Measurements from ENCODE around the gene OTOL1. TPM values are rescaled to one million over a fixed set of nuclear protein-coding genes. Genes with fewer than 3 reads are reported as not detected.

The OTOL1 gene
- not detected in 2 replicates for polyA plus RNA-seq (2011; rRNA removed)
- polyA minus RNA-seq (2011; rRNA and poly(A)+ RNA removed), result not detected in 2 replicates

- Histone ChIP-seq H3K27me3 (ENCODE audit: control insufficient read depth, insufficient read depth, low read length) (no peaks in the 10 kb centered on the region), H3K27ac (ENCODE audit: low read depth, low read length) (no peak within 1 kb of the TSS), H3K9me3 (ENCODE audit: control insufficient read depth, insufficient read depth, low read length) (no peaks in the 10 kb centered on the region), H3K4me3 (ENCODE audit: low read depth, low read length) (no peak within 1 kb of the TSS)
- TF ChIP-seq, protein P1, sequence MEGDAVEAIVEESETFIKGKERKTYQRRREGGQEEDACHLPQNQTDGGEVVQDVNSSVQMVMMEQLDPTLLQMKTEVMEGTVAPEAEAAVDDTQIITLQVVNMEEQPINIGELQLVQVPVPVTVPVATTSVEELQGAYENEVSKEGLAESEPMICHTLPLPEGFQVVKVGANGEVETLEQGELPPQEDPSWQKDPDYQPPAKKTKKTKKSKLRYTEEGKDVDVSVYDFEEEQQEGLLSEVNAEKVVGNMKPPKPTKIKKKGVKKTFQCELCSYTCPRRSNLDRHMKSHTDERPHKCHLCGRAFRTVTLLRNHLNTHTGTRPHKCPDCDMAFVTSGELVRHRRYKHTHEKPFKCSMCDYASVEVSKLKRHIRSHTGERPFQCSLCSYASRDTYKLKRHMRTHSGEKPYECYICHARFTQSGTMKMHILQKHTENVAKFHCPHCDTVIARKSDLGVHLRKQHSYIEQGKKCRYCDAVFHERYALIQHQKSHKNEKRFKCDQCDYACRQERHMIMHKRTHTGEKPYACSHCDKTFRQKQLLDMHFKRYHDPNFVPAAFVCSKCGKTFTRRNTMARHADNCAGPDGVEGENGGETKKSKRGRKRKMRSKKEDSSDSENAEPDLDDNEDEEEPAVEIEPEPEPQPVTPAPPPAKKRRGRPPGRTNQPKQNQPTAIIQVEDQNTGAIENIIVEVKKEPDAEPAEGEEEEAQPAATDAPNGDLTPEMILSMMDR (IDR thresholded peaks at IDR 0.05; ENCODE audit: low read depth, low read length), result no peak
- POLR2A ChIA-PET, result no interaction called here
- no peak for DNase-seq (ENCODE audit: low read depth, low spot score)
- CTCF ChIA-PET, result no interaction called here
These were observed at the start of gene OTOL1 for GRCh38 chr3:161496508-161496907. OTOL1 (plus strand) TSS chr3:161496808; CDS start chr3:161496808, 0 bp downstream.

DNA sequence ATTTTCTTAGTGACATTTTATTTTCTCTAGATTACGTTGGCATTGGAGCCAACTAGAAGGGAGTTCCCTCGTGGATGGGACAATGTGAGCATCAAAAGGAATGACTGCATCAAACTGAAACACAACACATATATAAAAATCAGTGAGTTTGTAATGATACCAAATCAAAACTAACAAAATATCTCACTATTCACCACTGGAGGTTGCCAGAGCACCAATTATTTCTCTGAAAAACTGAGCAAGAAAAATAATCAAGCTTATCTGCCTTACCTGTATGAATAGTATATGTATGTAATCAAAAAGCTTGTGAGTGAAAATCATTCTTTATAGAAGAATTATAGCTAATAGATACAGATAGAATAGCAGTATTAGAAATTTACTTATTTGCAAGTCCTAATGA lies 46.8 kb upstream of the OTOL1 start:
- Histone ChIP-seq H3K9me3 (ENCODE audit: control insufficient read depth, insufficient read depth, low read length) (no peaks in the 10 kb centered on the region), H3K27me3 (ENCODE audit: control insufficient read depth, insufficient read depth, low read length) (no peaks in the 10 kb centered on the region), H3K4me3 (ENCODE audit: low read depth, low read length) (no peak overlapping the region), H3K27ac (ENCODE audit: low read depth, low read length) (no peak overlapping the region)
- TF ChIP-seq, protein P1 (IDR thresholded peaks at IDR 0.05; ENCODE audit: low read depth, low read length), result no peak
- ChIA-PET CTCF (no interaction called here), POLR2A (no interaction called here)
- DNase-seq (ENCODE audit: low read depth, low spot score), result no peak

DNA sequence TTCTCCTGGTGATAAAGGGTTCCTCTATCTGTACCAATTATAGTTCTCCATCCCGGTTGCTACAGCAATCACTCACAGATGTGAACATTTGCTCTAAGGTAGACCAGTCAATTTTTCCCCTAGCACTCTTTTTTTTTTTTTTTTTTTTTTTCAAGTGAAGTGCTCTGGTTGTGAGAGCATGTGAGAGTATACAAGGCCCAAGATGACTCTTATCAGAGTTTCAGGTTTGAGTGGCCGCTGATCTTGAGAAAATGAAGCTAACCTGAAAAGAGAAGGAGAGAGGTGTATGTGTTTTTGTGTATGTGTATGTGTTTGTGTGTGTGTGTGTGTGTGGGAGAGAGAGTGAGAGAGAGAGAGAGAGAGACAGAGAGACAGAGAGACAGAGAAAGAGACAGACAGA lies 44.4 kb upstream of the OTOL1 start:
- Histone ChIP-seq H3K27me3 (ENCODE audit: control insufficient read depth, insufficient read depth, low read length) (no peaks in the 10 kb centered on the region), H3K9me3 (ENCODE audit: control insufficient read depth, insufficient read depth, low read length) (no peaks in the 10 kb centered on the region), H3K4me3 (ENCODE audit: low read depth, low read length) (no peak overlapping the region), H3K27ac (ENCODE audit: low read depth, low read length) (no peak overlapping the region)
- ChIA-PET POLR2A (no interaction called here), CTCF (no interaction called here)
- no peak for DNase-seq (ENCODE audit: low read depth, low spot score)
- TF ChIP-seq, protein P1 (IDR thresholded peaks at IDR 0.05; ENCODE audit: low read depth, low read length), result no peak

DNA sequence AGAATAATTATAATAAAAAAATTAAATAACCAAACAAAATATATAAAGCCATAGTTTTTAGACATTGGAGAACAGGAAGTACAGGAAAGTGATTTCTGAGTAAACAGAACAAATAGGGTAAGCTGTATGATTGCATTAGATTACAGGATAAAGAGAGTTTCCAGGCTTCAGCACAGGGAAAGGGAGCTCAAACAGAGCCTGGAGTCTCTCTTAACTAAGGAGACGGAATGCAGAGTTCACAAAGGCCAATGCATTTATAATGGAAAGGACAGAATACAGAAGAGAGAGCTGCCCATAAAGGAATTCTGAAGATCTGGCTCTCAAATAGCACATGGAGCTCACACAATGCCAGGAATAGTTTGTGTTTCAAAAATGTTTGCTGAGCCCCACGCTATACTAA lies 42.0 kb upstream of the OTOL1 start:
- H3K27me3 ChIP-seq (ENCODE audit: control insufficient read depth, insufficient read depth, low read length), result no peaks in the 10 kb centered on the region
- H3K27ac ChIP-seq (ENCODE audit: low read depth, low read length), result no peak overlapping the region
- ChIA-PET CTCF (no interaction called here), POLR2A (no interaction called here)
- DNase-seq (ENCODE audit: low read depth, low spot score), result no peak
- TF ChIP-seq, protein P1 (IDR thresholded peaks at IDR 0.05; ENCODE audit: low read depth, low read length), result no peak
- no peaks in the 10 kb centered on the region for H3K9me3 ChIP-seq (ENCODE audit: control insufficient read depth, insufficient read depth, low read length)
- no peak overlapping the region for H3K4me3 ChIP-seq (ENCODE audit: low read depth, low read length)

DNA sequence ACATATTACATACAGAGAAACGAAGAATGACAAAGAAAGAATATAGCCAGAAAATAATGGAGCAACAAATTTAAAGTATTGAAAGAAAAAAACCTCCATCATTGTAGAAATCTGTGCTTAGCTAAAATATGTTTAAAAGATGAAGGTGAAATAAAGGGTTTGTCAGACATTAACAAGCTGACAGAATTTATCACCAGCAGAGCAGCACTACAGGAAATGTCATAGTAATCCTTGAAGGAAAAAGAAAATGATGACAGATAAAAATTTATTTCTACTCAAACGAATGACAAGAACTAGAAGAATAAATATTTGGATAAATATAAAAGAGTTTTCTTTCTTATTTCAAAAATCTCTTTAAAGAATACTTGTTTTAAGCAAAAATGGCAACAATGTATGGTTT lies 40.6 kb upstream of the OTOL1 start:
- Histone ChIP-seq H3K27ac (ENCODE audit: low read depth, low read length) (no peak overlapping the region), H3K9me3 (ENCODE audit: control insufficient read depth, insufficient read depth, low read length) (no peaks in the 10 kb centered on the region), H3K4me3 (ENCODE audit: low read depth, low read length) (no peak overlapping the region), H3K27me3 (ENCODE audit: control insufficient read depth, insufficient read depth, low read length) (no peaks in the 10 kb centered on the region)
- DNase-seq (ENCODE audit: low read depth, low spot score), result no peak
- CTCF ChIA-PET, result no interaction called here
- POLR2A ChIA-PET, result no interaction called here
- TF ChIP-seq, protein P1 (IDR thresholded peaks at IDR 0.05; ENCODE audit: low read depth, low read length), result no peak

Data from AG04450 (cell line).